GM19035 (cell line): ENCODE measurements around the gene TNFAIP8.
"Not testable (repeated sequence)": the region's sequence is repeated elsewhere in the genome, so short reads cannot be mapped to it uniquely, and the experiment has no call there.

Experiments
- ATAC-seq: cut with Tn5 transposase; IDR thresholded peaks from one replicate; pipeline ENCODE4 v1.9.1; 2021; ENCODE audit not compliant: unreplicated experiment

The TNFAIP8 gene

DNA sequence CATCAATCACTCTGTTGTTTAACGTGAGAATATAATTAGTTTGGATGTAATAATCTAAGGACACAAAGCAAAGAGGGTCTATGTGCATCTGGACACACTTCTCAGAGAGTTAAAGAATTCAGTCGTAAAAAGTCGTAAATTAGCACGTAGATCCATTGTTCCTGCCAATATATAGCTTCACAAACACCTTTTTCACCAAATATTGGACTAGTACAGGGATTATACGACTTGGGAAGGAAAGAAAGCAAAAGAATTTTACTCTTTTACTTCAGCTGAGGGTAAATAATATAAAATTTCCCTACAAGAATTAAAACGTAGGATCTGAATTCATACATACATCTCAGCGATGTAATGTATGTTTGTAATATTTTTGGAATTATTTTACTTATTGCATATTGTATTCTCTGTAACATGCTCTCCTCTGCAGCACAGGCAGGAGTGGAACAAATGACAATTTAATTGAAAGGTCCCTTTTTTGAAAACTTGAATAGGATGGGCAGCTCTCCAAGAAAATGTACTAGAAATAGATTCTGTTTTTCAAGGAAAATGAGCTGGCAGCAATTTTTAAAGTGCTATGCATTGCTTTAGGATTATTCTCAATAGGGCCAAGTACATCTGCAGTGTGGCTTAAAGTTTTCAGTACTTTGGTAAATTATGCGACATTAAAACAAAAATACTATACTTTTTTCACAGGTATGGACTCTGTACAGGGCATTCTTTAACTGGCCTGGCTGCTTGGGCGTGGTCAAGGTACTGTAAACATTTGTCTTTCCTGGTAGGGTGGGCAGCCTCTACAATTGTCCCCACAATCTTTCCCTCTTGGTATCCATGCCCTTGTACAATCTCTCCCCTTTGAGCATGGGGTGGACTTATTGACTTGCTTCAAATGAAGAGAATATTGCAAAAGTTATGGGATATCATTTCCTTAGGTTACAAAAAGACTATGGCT, 56.7 kb downstream of the TNFAIP8 start:
- no peak for ATAC-seq

DNA sequence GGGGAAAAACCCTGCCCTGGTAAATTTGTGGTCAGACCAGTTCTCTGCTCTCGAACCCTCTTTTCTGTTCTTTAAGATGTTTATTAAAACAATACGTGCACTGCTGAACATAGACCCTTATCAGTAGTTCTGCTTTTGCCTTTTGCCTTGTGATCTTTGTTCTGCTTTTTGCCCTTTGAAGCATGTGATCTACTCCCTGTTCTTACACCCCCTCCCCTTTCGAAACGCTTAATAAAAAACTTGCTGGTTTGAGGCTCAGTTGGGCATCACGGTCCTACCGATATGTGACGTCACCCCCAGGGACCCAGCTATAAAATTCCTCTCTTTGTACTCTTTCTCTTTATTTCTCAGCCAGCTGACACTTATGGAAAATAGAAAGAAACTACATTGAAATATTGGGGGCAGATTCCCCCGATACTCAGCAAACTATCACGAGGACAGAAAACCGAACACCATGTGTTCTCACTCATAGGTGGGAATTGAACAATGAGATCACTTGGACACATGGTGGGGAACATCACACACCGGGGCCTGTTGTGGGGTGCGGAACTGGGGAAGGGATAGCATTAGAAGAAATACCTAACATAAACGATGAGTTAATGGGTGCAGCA, 58.4 kb downstream of the TNFAIP8 start:
- ATAC-seq = not testable (repeated sequence)

DNA sequence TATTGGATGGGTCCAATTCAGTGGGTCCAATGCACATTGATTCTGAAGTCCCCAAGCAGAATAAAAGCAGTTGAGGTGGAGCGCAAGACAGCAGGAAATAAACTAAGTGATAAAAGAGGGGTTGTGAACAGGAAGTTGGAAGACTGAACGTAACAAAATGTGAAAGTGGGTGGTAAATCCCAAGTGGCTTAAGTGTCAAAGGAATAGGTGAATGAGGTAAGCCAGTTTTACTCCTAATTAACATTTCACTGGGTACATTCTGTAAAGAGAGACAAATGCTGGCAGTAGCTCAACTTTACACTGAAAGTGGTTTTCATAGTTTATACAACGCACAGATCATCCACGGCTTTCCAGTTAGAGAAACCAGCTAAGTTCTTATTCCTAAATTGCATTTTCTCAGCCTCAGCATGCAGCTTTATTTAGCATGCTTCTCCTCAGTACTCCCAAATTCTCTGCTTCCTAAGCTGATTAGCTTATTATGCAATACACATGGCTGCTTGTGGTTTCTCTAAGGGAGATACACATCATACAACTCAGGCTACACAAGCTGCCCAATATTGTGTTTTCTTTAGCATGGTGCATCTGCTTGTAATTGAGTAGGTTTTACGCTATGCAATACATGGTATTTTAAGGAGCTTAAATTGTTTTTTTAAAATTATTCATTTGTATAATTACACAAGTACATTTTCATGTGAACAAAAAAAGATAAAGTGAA, 62.2 kb downstream of the TNFAIP8 start:
- no peak for ATAC-seq

DNA sequence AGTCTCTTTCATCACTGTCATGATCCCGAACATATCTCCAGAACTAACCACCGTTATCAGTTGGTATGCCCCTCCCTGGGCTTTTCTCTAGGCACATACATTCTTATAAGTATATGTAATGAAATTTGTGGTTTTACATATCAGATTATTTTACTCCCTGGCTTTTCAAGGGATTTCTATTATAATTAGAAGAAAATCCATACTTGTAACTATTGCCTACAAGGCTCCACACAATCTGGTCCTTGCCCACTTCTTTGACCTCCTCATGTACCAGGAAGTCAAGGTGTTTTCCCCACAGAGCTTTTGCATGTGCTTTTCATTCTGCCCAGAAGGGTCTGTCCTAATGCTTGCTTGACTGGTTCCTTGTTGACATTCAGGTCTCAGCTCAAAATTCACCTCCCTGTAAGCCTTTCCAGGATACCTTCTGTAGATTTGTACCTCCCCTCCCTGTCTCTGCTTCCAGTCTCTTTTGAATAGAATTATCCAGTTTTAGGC, 62.8 kb downstream of the TNFAIP8 start:
- ATAC-seq = peak; percentile 70

DNA sequence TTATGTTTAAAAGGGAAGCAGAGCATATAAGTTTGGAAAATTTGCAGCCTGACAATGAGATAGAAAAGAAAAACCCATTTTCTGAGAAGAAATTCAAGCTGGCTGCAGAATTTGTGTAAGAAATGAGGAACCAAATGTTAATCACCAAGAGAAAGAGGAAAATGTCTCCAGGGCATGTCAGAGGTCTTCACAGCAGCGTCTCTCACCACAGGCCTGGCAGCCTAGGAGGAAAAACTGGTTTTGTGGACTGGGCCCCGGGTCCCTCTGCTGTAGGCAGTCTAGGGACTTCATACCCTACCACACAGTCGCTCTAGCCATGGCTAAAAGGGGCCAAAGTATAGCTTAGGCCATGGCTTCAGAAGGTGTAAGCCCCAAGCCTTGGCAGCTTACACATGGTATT, 64.3 kb downstream of the TNFAIP8 start:
- ATAC-seq = no peak

DNA sequence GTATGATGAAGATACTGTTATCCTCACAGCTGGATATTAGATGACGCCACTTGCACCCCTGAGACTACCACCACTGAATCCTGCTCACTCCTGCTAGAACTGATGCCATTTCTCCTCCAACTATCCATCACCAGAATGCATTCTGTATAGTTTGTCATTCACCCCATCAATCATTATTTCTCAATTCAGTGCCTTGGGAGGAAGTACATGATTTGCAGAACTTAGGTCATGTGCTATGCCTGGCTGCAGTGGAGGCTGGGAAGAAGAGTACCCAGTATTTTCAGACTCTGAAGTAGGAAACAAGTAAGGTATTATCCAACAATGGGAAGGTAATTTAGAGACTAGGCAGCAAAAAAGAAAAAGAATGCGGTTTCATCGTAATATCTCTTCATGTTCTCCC, 70.2 kb downstream of the TNFAIP8 start:
- no peak for ATAC-seq

DNA sequence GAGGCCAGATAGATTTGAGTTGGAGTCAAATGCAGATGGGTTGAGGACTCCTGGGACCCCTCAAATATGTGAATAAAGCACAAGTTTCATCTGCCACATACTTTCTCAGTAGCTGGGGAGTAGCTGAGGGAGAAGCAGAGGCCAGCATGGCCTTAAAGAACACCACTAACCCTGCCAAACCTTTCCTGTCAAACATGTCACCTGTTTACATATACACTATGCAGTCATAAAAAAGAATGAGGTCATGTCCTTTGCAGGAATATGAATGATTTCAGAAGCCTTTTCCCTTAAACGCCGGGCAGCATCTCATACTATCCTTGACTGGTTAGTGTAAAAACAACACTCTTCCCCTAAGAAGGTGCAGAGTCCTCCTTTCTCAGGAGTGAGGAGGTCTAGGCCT, 71.2 kb downstream of the TNFAIP8 start:
- ATAC-seq = no peak

DNA sequence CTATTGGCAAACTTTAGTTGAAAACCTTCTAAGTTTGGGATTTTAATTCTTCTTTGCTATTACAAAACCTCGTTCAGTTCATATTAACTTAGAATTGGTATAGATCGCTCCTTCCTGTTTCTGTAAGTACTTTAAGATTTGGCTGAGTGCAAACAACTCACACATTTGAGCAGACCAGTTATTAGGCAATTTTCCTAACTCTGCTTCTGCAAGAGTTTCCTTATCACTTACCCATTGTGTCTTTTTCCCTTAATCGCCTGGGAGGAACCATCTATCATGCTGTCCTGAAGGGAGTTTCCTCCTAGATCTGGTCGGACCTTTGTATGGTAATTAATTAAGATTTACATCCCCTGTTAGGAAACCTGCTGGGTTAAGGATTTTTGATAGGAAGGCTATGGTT, 71.8 kb downstream of the TNFAIP8 start:
- not testable (repeated sequence) for ATAC-seq

DNA sequence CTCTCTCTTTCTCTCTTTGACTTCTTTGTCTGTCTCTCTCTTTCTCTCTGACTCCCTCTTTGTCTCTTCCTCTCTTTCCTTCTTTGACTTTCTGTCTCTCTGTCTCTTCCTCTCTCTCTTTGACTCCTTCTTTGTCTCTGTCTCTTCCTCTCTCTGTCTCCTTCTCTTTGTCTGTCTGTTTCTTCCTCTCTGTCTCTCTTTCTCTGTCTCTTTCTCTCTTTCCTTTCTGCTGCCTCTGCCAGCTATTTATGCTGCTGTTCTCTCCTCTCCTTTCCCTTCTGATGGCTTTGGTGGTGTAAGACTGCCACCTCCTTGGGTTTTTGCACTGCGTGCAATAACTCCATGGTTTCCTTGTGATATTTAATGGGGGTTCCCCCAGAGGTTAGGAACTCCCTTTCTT, 72.3 kb downstream of the TNFAIP8 start:
- not testable (repeated sequence) for ATAC-seq

DNA sequence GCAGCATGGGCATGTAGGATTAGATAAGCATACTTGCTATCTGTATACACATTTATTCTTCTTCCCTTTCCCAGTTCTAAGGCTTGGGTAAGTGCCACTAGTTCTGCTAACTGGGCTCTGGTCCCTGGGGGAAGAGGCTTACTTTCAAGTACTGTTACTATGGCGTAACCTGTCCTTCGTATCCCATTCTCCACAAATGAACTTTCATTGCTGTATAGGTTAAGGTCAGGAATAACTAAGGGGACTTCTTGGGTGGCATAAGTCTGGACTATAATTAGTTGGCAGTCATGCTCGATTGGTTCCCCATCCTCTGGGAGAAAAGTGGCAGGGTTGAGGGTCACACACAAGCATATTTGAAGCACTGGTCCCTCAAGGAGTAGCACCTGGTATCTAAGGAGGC, 72.8 kb downstream of the TNFAIP8 start:
- ATAC-seq = not testable (repeated sequence)

DNA sequence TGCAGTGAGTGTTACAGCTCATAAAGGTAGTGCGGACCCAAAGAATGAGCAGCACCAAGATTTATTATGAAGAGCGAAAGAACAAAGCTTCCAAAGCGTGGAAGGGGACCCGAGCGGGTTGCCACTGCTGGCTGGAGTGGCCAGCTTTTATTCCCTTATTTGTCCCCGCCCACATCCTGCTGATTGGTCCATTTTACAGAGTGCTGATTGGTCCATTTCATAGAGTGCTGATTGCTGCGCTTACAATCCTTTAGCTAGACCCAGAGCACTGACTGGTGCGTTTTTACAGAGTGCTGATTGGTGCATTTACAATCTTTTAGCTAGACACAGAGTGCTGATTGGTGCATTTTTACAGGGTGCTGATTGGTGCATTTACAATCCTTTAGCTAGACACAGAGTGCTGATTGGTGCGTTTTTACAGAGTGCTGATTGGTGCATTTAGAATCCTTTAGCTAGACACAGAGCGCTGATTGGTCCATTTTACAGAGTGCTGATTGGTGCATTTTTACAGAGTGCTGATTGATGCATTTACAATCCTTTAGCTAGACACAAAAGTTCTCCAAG, 76.9 kb downstream of the TNFAIP8 start:
- not testable (repeated sequence) for ATAC-seq

DNA sequence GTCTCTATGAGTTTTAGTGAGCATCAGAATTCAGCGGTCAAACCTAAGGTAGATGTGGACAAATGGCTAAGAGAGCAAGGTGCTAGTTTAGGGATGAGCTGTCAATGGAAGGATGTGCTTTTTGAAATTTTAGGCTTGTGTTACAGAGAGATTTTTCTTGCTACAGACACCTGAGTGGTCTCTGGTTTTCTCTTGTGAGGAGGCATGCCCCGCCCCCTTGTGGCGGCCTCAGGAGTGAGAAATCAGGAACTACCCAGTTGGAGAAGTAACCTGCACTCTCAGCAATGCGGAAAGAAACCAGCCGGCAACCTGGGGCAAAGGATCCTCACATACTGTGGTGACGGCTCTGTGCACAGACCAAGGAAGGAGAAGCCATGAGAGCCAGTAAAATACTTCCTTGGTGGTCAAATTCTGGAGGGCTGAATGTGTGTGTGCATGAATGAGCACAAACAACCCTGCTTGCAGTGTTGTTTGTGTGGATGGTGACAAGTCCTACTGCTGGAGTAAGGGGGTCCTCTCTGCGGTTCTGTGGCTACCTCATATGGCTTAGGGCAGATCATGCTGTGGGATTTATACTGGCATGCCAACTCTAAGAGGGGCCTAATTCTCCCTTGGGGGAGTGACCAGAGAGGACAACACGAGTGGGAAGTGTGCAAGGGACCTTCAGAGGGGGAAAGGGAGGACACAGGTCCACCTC, 79.8 kb downstream of the TNFAIP8 start:
- peak; percentile 94 for ATAC-seq

DNA sequence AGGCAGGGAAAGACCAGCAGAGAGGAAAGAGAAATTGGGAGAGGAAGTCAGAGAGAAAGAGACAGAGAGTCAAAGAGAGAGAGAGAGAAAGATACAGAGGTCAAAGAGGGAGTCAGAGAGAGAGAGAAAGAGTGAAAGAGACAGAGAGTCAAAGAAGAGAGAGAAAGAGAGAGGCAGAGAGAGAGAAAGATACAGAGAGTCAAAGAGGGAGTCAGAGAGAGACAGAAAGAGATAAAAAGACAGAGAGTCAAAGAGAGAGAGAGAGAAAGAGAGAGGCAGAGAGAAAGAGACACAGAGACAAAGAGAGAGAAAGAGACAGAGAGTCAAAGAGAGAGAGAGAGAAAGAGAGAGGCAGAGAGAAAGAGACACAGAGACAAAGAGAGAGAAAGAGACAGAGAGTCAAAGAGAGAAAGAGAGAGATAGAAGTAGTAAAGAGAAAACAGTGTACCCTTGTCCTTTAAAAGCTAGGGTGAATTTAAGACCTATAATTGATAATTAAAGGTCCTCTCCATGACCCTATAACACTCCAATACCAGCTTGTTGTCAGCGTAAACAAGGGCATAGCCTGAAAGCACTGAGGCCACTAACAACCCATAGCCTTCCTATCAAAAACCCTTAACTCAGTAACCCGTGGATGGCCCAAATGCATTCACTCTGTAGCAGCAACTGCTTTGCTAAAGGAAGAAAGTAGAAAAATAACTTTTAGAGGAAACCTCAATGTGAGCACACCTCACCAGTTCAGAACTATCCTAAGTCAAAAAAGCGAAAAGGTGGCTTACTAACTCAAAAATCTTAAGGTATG, 82.2 kb downstream of the TNFAIP8 start:
- ATAC-seq = not testable (repeated sequence)

DNA sequence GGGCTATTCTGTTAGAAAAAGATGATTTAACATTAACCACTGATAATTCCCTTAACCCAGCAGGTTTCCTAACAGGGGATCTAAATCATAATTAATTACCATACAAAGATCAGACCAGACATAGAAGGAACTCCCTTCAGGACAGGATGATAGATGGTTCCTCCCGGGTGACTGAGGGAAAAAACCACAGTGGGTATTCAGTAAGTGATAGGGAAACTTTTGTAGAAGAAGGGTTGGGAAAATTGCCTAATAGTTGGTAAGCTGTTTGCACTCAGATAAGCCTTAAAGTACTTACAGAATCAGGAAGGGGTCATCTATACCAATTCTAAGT, 82.7 kb downstream of the TNFAIP8 start:
- not testable (repeated sequence) for ATAC-seq

DNA sequence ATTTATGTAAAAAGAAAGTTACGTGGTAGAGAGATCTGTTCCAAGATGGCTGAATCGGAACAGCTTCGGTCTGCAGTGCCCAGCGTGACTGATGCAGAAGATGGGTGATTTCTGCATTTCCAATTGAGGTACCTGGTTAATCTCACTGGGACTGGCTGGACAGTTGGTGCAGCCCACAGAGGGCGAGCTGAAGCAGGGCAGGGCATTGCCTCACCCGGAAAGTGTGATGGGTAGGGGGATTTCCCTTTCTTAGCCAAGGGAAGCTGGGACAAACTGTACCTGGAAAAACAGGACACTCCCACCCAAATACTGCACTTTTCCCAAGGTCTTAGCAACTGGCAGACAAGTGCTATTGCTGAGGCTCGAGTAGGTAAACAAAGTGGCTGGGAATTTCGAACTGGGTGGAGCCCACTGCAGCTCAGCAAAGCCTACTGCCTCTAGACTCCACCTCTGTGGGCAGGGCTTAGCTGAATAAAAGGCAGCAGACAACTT, 83.4 kb downstream of the TNFAIP8 start:
- no peak for ATAC-seq

DNA sequence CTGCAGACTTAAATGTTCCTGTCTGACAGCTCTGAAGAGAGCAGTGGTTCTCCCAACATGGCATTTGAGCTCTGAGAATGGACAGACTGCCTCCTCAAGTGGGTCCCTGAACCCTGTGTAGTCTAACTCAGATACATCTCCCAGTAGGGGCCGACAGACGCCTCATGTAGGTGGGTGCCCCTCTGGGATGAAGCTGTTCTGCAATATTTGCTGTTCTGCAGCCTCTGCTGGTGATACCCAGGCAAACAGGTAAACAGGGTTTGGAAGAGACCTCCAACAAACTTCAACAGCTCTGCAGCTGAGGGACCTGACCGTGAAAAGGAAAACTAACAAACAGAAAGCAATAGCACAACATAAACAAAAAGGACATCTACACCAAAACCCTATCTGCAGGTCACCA, 83.8 kb downstream of the TNFAIP8 start:
- not testable (repeated sequence) for ATAC-seq

DNA sequence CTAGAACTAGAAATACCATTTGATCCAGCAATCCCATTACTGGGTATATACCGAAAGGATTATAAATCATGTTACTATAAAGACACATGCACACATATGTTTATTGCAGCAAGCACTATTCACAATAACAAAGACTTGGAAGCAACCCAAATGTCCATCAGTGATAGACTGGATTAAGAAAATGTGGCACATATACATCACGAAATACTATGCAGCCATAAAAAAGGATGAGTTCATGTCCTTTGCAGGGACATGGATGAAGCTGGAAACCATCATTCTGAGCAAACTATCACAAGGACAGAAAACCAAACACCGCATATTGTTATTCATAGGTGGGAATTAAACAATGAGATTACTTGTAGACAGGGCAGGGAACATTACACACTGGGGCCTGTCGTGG, 88.8 kb downstream of the TNFAIP8 start:
- ATAC-seq = not testable (repeated sequence)

DNA sequence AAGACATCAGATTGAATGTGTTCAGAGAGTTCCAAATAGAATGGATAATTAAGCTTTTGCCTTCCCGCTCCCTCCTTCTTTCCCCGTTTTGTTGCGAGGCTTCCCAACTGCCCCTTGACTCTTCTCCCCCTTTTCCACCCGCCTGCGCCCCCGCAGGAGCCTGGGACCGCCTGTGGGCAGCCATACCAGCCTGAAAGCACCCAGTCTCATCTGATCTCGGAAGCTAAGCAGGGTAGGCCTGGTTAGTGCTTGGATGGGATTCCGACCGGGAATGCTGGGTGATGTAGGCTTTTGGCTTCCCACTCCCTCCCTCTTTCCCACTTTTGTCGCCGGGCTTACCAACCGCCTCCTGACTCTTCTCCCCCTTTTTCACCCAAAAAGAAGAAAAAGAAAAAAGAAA, 89.7 kb downstream of the TNFAIP8 start:
- no peak for ATAC-seq
